PC-3 (cell line): Measurements from ENCODE around the gene EPS8.

ENCODE experiments used
- EZH2 ChIP-seq: fragments of 300-600 bp; sonication (generic); IDR thresholded peaks from one replicate; pipeline ENCODE4 v1.6.1; 2017; ENCODE audit warnings: antibody characterized with exemption, mild to moderate bottlenecking, low read length; ENCODE audit not compliant: unreplicated experiment
- EZH2phosphoT487 ChIP-seq: fragments of 300-600 bp; sonication (generic); IDR thresholded peaks from 2 replicates; pipeline ENCODE4 v1.6.1; 2018; ENCODE audit warnings: mild to moderate bottlenecking, antibody characterized with exemption, low read length, borderline replicate concordance
- TF ChIP-seq, protein P1 (sequence below): fragments of 300-600 bp; sonication (generic); conservative IDR thresholded peaks from 2 replicates; pipeline ENCODE4 v1.5.1; 2017; ENCODE audit warnings: antibody characterized with exemption, low read depth, mild to moderate bottlenecking, low read length

- TF ChIP-seq, protein P1, sequence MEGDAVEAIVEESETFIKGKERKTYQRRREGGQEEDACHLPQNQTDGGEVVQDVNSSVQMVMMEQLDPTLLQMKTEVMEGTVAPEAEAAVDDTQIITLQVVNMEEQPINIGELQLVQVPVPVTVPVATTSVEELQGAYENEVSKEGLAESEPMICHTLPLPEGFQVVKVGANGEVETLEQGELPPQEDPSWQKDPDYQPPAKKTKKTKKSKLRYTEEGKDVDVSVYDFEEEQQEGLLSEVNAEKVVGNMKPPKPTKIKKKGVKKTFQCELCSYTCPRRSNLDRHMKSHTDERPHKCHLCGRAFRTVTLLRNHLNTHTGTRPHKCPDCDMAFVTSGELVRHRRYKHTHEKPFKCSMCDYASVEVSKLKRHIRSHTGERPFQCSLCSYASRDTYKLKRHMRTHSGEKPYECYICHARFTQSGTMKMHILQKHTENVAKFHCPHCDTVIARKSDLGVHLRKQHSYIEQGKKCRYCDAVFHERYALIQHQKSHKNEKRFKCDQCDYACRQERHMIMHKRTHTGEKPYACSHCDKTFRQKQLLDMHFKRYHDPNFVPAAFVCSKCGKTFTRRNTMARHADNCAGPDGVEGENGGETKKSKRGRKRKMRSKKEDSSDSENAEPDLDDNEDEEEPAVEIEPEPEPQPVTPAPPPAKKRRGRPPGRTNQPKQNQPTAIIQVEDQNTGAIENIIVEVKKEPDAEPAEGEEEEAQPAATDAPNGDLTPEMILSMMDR: no peak
- no peak for TF ChIP-seq EZH2
- no peak for TF ChIP-seq EZH2phosphoT487
Observed at GRCh38 chr12:15778126-15778525, 11.1 kb downstream of the EPS8 start.
